ENCODE results near the gene TRNP1.

TRNP1 gene

DNA sequence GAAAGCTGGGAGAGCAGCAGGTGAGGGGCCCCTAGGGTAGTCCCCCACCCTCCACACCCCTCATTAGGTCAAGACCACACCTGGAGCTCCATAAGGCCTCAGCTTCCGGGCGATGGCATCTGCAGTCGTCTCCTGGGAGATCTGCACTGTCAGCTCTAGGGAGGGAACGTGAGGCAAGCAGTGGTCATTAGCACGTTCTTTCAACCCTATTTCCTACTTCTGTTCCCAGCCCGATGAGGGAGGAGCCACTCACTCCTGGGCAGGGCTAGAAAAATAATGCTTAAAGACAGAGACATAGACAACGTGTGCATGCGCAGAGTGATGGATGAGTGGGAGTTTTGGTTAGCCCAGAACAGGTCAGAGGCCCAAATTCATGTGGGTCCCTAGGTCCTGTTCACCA, 42.9 kb upstream of the TRNP1 start:
- no peak for DNase-seq (ENCODE audit: low read depth)
- H3K4me3 ChIP-seq (ENCODE audit: low read length), result no peak overlapping the region

DNA sequence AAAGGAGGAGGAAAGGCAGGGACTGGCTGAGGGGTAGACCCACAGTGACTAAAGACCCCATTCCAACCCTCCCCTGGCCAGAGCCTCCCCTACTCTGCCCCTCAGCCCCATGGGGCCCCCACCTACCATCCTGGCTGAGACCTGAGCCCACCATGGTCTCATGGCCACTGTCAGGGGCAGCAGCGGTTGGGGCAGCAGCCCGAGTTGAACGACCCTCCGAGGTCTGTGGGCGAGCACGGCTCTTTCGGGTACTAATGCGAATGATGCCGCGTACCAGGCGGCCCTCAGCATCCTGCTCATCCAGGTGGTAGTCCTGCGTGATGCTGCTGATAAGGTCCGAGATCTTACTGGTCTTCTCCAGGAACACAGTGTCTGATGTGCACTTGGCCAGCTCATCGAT, 42.3 kb upstream of the TRNP1 start:
- TF ChIP-seq CTCF (conservative IDR thresholded peaks at IDR 0.05; ENCODE audit: low read length), result no peak
- DNase-seq (ENCODE audit: low read depth), result no peak

More for the DNA sequence above, 42.9 kb upstream of the TRNP1 start:
- TF ChIP-seq CTCF (conservative IDR thresholded peaks at IDR 0.05; ENCODE audit: low read length), result no peak

GRCh38 chr1:26951821-26952497, 41.5 kb upstream of the TRNP1 start:
- no peak overlapping the region for H3K4me3 ChIP-seq (ENCODE audit: low read length)
- no peak for TF ChIP-seq CTCF (conservative IDR thresholded peaks at IDR 0.05; ENCODE audit: low read length)
- DNase-seq (ENCODE audit: low read depth), result no peak

More for the DNA sequence above, 42.3 kb upstream of the TRNP1 start:
- H3K4me3 ChIP-seq (ENCODE audit: low read length), result no peak overlapping the region

GRCh38 chr1:26953374-26953773, 40.1 kb upstream of the TRNP1 start:
- no peak for TF ChIP-seq CTCF (conservative IDR thresholded peaks at IDR 0.05; ENCODE audit: low read length)
- no peak for DNase-seq (ENCODE audit: low read depth)

GRCh38 chr1:26956321-26956720, 37.2 kb upstream of the TRNP1 start:
- H3K4me3 ChIP-seq (ENCODE audit: low read length), result no peak overlapping the region
- no peak for TF ChIP-seq CTCF (conservative IDR thresholded peaks at IDR 0.05; ENCODE audit: low read length)
- no peak for DNase-seq (ENCODE audit: low read depth)

More at GRCh38 chr1:26953374-26953773, 40.1 kb upstream of the TRNP1 start:
- no peak overlapping the region for H3K4me3 ChIP-seq (ENCODE audit: low read length)

- DNase-seq (ENCODE audit: low read depth), result no peak
- no peak for TF ChIP-seq CTCF (conservative IDR thresholded peaks at IDR 0.05; ENCODE audit: low read length)
- H3K4me3 ChIP-seq (ENCODE audit: low read length), result no peak overlapping the region
Measured at GRCh38 chr1:26957306-26957705, 36.2 kb upstream of the TRNP1 start.

- DNase-seq (ENCODE audit: low read depth), result no peak
- no peak for TF ChIP-seq CTCF (conservative IDR thresholded peaks at IDR 0.05; ENCODE audit: low read length)
- no peak overlapping the region for H3K4me3 ChIP-seq (ENCODE audit: low read length)
Measured at GRCh38 chr1:26959270-26959669, 34.2 kb upstream of the TRNP1 start.

Measured in AG10803 (cell line).